Epithelial cell of proximal tubule (primary cell): ENCODE data around the gene CCHCR1. TPM values are rescaled to one million over a fixed set of nuclear protein-coding genes. Genes with fewer than 3 reads are reported as not detected.

Experiments
- DNase-seq: peaks from one replicate; pipeline ENCODE4 v3.0.0-alpha.2; 2011; ENCODE audit warnings: low read depth
- H3K4me3 ChIP-seq: 2 replicates; pipeline ENCODE4 v1.5.1; 2011; ENCODE audit warnings: low read depth, mild to moderate bottlenecking, low read length
- total RNA-seq: library from RNA; depleted of rRNA; stranded (reverse); fragments of >200 nt; gene quantifications from 2 replicates; pipeline ENCODE4 v1.2.3, GENCODE V29; 2015
- TF ChIP-seq, protein P1 (sequence below): conservative IDR thresholded peaks from 2 replicates; pipeline ENCODE4 v1.5.1; 2012; ENCODE audit warnings: low read depth, mild to moderate bottlenecking, low read length

CCHCR1 gene
- total RNA-seq, 1 donor from 2014 or later = 23.2 TPM

DNA sequence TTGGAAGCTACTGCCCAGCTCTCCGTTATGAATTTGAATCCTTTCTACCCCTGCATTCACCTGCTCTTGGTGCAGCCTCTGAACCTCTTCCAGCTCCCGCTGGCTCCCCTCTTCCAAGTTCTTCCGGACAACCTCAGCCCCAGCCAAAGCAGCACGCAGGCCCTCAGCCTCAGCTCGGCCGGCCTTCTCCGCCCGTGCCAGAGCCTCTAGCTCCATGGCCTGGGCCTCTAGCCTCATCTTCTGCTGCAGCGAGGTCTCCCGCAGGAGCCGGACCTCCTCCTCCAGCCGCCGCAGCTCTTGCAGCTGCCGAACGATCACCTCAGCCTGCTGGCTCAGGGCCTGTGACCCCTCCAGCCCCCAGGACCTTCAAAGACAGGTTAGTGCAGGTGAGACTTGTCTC is 3.2 kb downstream of the CCHCR1 start:
- TF ChIP-seq, protein P1, sequence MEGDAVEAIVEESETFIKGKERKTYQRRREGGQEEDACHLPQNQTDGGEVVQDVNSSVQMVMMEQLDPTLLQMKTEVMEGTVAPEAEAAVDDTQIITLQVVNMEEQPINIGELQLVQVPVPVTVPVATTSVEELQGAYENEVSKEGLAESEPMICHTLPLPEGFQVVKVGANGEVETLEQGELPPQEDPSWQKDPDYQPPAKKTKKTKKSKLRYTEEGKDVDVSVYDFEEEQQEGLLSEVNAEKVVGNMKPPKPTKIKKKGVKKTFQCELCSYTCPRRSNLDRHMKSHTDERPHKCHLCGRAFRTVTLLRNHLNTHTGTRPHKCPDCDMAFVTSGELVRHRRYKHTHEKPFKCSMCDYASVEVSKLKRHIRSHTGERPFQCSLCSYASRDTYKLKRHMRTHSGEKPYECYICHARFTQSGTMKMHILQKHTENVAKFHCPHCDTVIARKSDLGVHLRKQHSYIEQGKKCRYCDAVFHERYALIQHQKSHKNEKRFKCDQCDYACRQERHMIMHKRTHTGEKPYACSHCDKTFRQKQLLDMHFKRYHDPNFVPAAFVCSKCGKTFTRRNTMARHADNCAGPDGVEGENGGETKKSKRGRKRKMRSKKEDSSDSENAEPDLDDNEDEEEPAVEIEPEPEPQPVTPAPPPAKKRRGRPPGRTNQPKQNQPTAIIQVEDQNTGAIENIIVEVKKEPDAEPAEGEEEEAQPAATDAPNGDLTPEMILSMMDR = no peak
- no peak overlapping the region for H3K4me3 ChIP-seq
- DNase-seq = no peak

DNA sequence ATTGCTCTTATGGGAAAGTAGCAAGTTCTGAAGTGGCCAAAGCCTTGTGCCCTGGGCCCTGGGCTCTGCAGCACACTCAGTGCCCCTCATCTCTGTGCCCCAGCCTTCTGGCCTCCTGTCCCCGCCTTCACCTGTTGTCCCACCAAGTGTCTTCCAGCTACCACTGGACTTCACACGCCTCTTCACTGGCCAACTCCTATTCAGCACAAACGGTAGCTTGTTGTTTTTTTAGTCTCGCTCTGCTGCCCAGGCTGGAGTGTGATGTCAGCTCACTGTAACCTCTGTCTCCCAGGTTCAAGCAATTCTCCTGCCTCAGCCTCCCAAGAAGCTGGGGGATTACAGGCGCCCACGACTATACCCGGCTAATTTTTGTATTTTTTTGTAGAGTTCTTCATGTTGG is 4.8 kb downstream of the CCHCR1 start:
- H3K4me3 ChIP-seq = no peak overlapping the region
- TF ChIP-seq, protein P1 = no peak
- no peak for DNase-seq

DNA sequence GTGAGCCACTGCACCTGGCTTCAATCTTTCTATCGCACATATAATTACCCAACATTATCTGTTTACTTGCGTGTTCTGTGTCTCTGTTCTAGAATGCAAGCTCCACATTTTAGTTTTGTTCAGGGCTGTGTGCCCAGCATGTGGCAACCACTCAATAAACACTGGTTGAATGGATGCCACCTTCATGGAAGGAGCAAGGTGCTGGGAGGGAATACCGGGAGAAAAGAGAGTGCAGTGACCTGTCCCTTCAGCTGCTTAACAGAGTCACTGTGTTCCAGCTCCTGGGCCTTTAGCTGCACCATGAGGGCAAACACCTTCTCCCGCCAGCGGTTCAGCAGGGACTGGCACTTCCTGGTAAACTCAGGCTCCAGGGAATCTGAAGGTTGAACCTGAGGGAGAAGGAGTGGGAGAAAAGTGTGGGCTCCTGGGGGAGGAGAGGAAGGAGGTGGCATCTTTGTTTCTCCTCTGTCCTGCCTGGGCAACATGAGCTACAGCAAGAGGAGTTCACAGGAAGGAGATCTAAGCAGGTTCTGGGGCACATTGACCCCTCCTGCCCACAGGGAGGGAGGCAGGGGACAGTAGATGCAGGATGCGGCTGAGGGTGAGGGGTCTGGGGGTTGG is 7.7 kb downstream of the CCHCR1 start:
- TF ChIP-seq, protein P1 = no peak
- H3K4me3 ChIP-seq = no peak overlapping the region
- DNase-seq = no peak

GRCh38 chr6:31145386-31145785 is 12.2 kb downstream of the CCHCR1 start:
- no peak for DNase-seq
- H3K4me3 ChIP-seq = no peak overlapping the region
- TF ChIP-seq, protein P1 = no peak

GRCh38 chr6:31144970-31145340 is 12.6 kb downstream of the CCHCR1 start:
- no peak overlapping the region for H3K4me3 ChIP-seq

DNA sequence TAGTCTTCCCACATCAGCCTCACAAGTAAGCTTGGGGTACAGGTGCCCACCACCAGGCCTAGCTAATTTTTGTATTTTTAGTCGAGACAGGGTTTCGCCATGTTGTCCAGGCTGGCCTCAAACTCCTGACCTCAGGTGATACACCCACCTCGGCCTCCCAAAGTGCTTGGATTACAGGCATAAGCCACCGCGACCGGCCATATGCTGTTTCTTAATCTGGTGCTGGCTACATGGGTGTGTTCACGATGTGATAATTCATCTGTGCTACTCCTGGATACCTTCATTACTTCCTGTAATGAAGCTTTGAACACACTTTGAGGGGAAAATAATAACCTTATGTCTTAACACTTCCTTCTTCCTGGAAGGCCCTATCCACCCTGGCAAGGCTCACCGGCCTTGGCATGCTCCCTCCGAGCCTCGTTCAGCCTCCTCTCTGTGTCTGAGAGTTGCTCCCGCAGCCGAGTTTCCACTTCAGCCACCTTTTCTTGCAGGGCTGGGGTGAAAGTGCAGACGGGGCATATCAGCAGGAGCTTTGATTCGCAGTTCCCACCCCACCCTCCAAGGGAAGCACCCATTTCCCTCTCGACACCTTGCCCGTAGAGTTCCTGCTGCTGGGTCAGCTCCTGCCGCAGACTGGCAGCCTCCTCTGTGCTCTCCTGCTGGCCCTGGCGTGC is 13.2 kb downstream of the CCHCR1 start:
- H3K4me3 ChIP-seq = no peak overlapping the region
- DNase-seq = no peak
- TF ChIP-seq, protein P1 = no peak

More at GRCh38 chr6:31144970-31145340, 12.6 kb downstream of the CCHCR1 start:
- TF ChIP-seq, protein P1 = no peak
- no peak for DNase-seq

- TF ChIP-seq, protein P1 = no peak
- DNase-seq = no peak
- H3K4me3 ChIP-seq = no peak overlapping the region
Observed at GRCh38 chr6:31143148-31143547, 14.5 kb downstream of the CCHCR1 start.
